LHCN-M2 (cell line): ENCODE data around the gene AUNIP. TPM values are rescaled to one million over a fixed set of nuclear protein-coding genes. Genes with fewer than 3 reads are reported as not detected.

Source experiments
- DNase-seq: peaks from one replicate; pipeline ENCODE4 v3.0.0-alpha.2; 2012; ENCODE audit warnings: low read depth
- total RNA-seq: library from RNA; depleted of rRNA; stranded (reverse); fragments of >200 nt; gene quantifications from 2 replicates; pipeline ENCODE4 v1.2.3, GENCODE V29; 2014

AUNIP gene
- total RNA-seq, 1 experiment from 2014 or later: 9.5 TPM

- DNase-seq: no peak
Observed at GRCh38 chr1:25809283-25809926, 49.9 kb downstream of the AUNIP start.

- DNase-seq: no peak
Observed at GRCh38 chr1:25808481-25809244, 50.6 kb downstream of the AUNIP start.

GRCh38 chr1:25807480-25808390 is 51.5 kb downstream of the AUNIP start:
- DNase-seq: no peak

GRCh38 chr1:25806418-25806817 is 52.8 kb downstream of the AUNIP start:
- DNase-seq: no peak

- peak; percentile 26 for DNase-seq
Observed at GRCh38 chr1:25805863-25806225, 53.4 kb downstream of the AUNIP start.

- DNase-seq: no peak
Observed at GRCh38 chr1:25804964-25805862, 54.0 kb downstream of the AUNIP start.

- DNase-seq: peak; percentile 52
Observed at GRCh38 chr1:25804244-25804963, 54.9 kb downstream of the AUNIP start.

GRCh38 chr1:25803368-25803767 is 55.9 kb downstream of the AUNIP start:
- no peak for DNase-seq

GRCh38 chr1:25802915-25803314 is 56.3 kb downstream of the AUNIP start:
- no peak for DNase-seq

- DNase-seq: no peak
Observed at GRCh38 chr1:25800703-25801377, 58.4 kb downstream of the AUNIP start.

GRCh38 chr1:25799935-25800702 is 59.1 kb downstream of the AUNIP start, which contains the start of gene SELENON:
Gene SELENON, plus strand, starts transcription at chr1:25800193. Its CDS starts 38 bp downstream, at chr1:25800231.
- DNase-seq: peak; percentile 19

GRCh38 chr1:25799352-25799934 is 59.8 kb downstream of the AUNIP start:
- DNase-seq: no peak

- DNase-seq: no peak
Observed at GRCh38 chr1:25798666-25799351, 60.4 kb downstream of the AUNIP start.

- DNase-seq: peak; percentile 26
Observed at GRCh38 chr1:25797939-25798338, 61.3 kb downstream of the AUNIP start.

- DNase-seq: peak; percentile 68
Observed at GRCh38 chr1:25796811-25797458, 62.3 kb downstream of the AUNIP start.

GRCh38 chr1:25795946-25796810 is 63.1 kb downstream of the AUNIP start:
- DNase-seq: no peak
